ENCODE results near the gene AATF. TPM values are rescaled to one million over a fixed set of nuclear protein-coding genes. Genes with fewer than 3 reads are reported as not detected.

The AATF gene
- total RNA-seq, 1 donor from 2014 or later = 14.0 TPM

DNA sequence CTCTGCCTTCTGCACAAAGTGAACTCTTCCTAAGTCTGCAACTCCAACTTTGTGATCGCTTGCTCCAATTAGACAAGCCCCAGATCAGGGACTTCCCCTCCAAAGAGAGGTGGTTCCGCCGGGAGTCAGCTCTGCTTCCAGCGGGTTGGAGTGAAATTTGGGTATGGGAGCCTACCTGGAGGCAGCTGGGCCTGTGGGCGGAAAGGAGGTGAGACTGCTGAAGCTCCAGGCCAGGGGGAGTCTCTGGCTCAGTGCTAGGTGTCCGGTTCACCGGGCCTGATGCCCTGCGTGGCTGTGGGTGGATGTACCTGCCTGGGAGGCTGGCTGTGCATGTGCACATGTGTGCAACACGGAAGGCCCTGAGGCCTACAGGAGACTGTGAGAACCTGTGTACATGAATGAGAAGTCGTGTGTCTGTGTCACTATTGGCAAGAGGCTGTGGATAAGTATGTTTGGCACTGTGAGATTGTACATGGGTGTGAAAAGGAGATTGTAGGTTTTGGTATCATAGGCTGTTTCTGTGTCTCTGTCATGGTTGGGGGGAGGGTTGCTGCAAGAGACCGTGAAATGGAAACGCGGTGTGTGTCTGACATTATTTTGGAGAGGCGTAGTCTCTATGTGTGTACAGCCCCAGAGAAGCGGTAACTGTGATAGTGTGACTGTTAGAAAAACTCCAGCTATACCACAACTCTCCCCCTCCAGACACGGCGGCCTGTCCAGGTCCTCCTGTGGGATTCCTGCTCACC is 7.3 kb upstream of the AATF start:
- DNase-seq (ENCODE audit: low spot score) = no peak

DNA sequence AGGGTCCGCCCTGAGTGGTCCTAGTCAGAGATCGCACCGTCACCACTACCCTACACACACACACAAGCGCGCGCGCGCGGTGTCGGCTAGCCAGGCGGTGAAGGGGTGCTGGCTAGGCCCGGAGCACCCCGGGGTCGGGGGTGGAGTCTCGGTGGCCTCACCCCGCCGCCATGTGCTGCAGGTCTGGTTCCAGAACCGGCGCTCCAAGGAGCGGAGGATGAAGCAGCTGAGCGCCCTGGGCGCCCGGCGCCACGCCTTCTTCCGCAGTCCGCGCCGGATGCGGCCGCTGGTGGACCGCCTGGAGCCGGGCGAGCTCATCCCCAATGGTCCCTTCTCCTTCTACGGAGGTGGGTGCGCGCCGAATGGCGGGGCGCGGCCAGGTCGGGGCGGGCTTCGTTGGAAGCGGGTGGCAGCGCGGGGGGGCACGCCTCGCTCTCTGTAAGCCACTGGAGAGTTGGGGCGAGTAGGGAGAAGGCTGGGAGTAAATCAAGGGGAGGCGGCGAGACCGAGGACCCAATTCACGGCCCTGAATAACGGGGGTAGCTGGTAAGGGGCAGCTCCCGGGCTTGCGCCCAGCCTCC is 6.6 kb upstream of the AATF start:
- no peak for DNase-seq (ENCODE audit: low spot score)

DNA sequence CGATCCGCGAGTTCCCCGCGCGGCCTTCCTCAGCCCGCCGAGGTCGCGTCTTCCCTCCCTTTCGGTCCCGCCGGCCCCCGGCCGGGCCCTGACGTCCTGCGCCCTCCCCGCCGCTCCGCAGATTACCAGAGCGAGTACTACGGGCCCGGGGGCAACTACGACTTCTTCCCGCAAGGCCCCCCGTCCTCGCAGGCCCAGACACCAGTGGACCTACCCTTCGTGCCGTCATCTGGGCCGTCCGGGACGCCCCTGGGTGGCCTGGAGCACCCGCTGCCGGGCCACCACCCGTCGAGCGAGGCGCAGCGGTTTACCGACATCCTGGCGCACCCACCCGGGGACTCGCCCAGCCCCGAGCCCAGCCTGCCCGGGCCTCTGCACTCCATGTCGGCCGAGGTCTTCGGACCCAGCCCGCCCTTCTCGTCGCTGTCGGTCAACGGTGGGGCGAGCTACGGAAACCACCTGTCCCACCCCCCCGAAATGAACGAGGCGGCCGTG is 6.1 kb upstream of the AATF start:
- DNase-seq (ENCODE audit: low spot score) = no peak

DNA sequence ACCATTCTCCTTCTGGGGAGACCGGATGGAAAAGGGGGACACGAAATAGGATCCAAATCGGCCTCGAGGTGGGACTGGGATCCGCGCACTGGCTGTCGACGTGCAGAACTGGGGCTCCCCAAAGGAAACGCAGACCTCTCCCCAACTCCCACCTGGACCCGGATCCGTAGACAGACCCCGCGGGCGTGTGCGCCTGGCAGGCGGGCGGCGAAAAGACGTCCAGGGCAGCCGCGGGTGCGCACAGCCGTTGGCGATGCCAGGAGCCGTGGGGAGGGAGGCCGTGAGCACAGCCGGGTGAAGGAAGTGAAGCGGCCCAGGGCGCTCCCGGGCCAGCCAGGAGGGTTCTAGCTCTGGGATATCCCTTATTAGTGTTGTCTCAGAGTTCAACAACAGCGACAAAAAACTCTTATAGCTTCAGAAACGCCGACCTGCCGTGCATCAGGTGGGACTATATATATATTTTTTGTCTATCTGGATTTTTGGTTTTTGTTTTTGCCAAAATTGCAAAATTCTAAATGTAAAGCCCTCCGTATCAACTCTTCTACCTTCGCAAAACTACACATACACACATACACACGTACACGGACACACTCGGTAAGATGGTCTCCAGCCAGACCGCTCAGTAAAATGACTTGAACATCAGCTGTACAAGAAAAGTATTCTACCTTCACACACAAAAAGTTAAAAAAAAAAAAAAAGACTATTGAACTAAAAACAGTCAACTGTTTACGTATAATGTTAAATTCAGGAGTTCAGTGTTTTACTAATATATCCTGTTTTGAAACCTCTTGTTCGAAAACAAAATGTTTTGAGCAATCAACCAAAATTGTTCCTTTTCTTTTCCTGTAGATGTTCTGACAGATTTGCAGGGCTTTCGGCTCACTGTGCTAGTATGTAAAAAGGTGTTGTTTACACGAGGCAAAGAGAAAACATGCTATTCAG is 5.2 kb upstream of the AATF start:
- DNase-seq (ENCODE audit: low spot score) = no peak

DNA sequence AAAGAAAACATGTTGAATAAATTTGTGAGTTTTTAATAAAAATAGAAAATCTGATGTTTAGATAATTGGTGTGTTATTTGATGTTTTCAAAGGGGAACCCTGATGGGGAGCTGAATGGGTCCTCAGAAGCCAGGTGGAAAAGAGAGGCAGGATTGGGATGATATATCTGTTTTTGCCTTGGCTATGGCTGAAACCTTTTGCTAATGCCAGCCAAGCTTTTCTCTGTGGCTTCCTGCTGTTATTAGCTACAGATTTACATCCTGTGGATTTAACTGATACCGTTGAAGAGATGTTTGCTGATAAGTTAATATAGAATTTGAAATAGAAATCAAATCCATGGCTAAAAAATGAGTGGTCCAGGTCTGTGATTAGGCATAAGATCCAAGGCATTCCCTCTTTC is 4.2 kb upstream of the AATF start:
- DNase-seq (ENCODE audit: low spot score) = no peak

DNA sequence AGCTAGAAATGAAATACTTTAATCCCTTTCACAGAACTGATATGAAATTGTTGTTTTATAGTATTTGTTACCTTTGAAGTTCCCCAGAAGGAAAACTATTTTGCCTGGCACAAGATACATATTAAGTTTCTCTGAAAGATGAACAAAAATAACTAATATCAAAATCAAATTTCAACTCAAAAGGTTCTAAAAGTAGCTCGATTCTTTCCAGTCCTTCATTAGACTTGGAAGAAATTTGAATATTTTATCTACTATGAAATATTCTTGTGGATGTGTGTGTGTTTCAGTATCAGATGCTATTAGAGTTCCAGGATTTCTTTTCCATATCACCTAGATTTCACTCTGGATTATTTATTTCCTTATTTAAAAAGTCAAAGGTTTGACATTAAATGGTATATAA is 3.6 kb upstream of the AATF start:
- DNase-seq (ENCODE audit: low spot score) = no peak

DNA sequence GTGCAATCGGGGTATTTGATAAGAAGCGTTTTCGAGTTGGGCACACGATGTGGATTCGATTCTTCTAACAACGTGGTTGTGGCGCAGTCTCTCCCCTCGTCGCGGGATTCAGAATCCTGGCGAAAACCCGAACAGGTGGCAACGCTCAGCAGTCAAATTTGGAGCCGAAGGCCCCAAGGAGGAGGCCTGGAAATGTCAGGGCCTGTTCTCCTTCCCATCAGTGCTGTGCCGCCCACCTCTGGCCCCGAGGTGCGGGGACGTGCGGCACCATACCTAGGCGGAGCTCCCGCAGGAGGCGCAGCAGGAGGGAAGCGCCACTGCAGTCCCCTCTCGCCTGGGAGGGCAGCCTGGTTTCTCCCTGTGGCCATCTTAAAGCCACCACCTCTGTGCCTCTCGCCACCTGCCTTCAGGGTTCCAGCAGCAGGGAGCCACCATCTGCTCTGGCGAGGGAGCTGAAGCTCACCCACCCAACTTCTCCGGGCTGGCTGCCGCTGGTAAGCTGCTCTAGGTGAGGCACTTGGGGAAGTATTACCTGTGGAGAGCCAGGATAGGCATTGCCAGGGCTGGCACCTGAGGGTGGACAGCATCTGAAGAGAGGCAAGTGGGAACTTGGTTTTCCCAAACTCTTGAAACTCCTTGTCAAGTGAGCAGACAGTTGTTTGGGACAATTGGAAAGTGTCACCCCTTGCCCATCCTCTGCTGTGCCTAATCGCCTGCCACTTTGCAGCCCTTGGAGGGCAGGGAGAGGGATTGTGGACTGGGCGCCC is 2.6 kb upstream of the AATF start:
- no peak for DNase-seq (ENCODE audit: low spot score)

DNA sequence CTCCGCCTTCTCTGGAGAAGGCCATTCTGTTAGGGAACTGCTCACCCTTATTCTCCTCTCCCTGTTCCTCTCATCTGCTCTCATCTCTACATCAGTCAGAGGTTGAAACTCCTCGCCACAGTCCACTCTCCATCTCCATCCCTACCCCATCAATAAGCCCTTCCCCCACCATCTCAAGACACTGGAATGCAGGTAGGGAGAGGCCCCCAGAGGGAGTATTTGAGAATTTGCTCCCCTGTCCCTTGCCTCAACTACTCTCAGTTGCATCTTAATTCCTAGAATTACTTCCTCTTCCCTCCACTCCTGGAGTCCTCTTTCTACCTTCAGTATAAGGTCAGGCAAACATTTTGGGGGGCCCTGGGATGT is 2.0 kb upstream of the AATF start:
- DNase-seq (ENCODE audit: low spot score) = no peak

DNA sequence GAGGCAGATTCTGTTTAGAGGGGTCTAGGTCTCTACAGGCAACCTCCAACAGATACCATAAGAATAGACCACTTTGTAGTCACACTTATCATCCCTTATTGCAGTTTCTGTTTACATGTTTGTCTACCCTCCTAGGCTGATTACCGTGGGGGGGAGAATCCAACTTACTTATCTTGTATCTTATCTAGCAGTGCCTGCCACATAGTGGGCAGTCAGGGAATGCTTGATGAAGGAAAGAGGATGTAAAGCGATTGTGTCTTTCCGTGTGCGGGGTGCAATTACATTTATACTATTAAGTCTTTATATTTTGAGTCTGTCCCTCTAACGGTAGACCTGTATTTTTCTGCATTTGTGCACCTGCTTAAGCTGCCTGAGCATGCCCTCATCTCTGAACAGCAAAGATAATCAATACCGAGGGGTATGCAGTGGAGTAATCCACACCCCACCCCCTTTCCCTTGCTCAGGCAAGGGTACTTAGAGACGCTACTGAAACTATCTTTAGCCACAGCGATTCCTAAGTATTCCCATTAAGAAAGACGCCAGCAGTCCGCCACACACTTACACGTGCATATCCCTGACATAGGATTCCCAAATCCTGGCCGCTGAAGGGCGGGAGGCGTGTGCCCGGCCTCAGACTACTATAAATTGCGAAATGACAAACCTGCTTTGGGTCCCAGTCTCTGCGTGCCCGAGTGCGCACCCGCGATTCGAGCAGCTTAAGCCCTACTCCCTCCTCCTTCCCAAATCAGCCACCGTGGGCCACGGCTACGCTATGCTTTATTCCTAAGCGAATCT is 635 bp upstream of the AATF start:
- no peak for DNase-seq (ENCODE audit: low spot score)

DNA sequence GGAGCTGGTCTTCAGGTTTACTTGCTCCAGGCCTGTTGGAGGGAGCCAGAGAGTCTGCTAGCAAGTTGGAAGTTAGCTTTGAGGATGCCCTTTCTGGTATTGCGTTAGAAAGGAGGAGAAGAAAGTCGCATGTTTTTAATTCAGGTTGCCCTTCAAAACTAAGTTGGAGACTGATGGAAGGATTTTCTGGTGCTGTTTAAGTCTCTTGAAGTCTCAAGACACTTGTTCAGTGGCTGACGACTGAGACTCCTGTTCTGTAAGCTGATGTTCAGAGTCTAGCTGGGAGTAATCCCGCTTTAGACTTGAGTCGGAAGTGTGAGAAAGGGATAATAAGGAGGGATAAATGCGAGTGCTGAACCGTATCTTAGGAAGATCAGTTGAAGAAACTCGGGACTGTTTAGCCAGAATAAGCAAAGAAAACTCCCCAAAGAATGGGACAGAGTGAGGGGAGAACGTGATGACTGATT is 740 bp downstream of the AATF start:
- no peak for DNase-seq (ENCODE audit: low spot score)

DNA sequence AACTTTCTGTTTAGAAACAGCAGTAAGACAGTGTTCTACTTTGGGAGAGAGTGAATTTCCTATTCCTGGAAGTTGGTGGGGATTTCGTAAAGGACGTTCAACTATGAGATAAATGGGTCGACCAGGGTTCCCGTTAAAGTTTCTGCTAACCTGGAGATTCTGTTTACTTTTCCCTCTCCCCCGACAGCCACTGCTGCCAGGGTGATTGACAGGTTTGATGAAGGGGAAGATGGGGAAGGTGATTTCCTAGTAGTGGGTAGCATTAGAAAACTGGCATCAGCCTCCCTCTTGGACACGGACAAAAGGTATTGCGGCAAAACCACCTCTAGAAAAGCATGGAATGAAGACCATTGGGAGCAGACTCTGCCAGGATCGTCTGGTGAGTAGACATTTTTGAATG is 1.3 kb downstream of the AATF start:
- no peak for DNase-seq (ENCODE audit: low spot score)

DNA sequence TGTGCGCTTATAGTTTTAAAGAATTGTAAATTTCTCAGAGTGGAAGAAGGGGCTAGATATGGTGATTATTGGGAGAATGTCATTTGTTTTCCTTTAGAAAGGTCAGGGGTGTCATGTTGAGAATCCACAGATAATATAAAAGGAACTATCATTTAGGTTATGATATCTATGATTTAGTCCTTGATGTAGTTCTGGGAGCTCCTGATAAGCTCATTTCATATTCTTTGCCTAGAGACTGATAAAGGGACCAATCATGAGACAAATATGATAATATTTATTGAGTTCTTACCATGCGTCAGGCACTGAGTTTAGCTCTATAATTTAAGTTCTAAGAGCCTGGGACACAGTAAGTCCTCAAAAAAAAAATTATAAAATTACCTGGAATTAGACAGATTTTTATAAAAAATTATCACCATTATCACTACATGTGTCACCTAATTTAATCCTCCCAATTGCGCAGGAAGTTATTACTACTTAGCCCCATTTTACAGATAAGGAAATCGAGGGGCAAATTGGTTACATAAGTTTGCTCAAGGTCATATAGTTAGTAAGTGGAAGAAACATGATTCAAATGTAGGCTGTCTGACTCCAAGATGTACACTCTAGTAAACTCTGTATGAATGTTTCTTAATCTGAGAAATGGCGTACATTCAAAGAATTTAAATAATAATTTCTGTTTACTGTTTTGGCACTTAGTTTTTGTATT is 2.5 kb downstream of the AATF start:
- no peak for DNase-seq (ENCODE audit: low spot score)

DNA sequence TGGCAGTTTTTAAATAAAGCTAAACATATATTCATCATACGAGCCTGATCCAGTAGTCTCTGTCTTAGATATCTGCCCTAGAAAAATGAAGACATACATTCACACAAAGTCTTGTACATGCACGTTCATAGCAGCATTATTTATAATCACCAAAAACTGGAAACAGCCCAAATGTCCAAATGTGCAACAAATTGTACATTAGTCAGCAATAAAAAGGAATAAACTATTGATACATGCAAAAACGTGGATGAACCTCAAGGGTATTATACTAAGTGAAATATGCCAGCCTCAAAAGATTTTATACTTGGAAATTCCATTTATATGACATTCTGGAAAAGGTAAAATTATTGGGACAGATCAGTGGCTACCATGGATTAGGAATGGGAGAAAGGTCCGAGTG is 22.8 kb downstream of the AATF start:
- DNase-seq (ENCODE audit: low spot score) = no peak

DNA sequence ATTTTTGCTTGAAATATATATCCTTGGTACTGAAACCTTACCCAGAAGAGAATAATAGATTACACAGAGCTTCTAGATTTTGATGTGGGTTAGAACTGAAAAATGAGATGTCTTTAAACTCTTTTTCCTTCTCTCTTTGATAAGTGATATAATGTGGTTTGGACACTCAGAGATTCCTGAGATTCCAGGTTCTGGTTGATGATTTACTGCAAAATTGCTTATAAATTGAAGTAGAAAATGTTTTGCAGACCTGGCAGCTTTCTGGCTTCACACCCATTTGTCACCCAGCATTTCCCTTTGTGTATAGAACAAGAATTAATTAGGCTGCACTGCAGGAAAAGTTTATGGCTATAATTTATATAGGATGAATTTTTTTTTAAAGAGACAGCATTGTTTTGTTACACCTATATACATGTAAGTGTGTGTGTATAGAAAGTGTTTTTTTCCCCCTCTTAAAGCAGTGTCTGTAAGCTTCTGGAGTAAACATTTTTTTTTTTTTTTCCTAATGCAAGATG is 23.5 kb downstream of the AATF start:
- no peak for DNase-seq (ENCODE audit: low spot score)

DNA sequence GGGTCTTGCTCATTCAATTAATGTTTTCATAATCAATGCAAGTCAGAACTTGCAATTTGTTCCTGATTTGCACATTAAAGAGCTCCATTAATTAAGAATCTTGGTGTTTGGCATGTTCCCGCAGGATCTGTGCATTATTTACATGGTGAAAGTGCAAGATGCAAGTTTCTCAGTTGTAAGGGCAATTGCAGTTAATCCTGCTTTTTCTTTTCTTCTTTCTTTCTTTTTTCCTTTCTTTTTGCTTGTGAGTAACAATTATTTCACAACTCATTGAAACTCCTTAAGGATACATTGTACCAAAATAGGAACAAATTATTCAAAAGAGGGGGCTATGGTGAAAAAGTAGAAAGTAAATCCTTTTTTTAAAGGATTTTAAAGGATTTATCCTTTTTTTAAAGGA is 24.2 kb downstream of the AATF start:
- DNase-seq (ENCODE audit: low spot score) = no peak

DNA sequence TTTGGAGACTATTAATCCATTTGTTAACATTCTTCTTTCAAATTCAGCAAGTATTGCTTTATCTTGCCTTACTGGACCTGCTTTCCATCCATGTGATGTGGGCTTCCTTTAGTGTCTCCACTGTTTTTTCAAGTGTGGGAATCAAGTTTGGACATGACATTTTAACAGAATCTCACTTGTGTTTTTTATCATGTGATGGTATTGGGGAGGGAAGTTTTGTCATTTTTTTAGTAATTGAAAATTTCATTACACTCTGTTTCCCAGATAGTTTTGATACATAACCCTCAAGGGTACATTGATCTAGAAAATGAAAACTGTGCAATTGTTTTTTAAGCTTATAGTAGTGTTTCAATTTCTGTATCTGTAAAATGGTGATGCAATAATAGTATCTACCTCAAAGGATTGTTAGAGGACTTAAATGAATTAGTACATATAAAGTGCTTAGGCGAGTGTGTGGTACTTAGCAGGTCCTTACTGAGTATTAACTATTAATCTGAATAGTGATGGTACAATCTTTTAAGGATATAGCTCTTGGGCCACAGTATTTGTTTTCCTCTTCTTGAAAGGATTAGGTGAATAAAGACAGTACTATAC is 27.3 kb downstream of the AATF start:
- DNase-seq (ENCODE audit: low spot score) = no peak

DNA sequence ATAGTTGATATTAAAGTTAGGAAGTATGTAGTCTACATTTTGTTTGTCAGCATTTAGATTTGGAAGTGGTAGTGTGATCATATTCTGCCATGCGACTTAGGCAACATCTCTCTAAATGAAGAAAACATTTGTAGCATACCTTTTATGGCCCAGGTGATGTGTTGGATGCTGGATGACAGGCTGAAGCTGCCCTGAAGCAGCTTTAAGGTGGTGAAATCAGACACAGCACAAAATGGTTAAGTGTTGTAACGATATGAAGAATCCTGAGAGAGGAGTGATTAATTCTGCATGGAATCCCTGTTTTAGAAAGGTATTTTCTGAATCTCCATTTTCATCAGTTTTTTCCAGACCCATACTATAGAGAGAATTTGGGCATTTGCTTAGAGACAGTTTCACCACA is 28.3 kb downstream of the AATF start:
- DNase-seq (ENCODE audit: low spot score) = no peak

DNA sequence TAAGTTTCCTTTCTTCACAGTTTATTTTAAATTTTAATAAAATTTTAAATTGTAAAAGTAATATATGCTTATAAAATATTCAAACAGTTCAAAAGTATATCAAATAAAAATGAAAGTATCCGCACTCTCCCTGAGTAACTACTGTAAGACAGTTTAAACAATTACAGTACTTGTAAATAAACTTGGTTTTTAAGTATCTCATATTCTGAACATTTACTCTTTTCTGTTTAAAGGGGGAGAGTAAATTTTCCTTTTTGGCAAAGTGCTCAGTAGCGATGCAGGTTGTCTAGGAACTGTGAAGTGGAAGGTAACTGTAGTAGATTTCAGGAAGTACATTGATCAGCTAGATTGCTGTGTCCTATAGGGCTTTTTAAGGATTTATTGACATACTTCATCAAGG is 28.8 kb downstream of the AATF start:
- DNase-seq (ENCODE audit: low spot score) = no peak

DNA sequence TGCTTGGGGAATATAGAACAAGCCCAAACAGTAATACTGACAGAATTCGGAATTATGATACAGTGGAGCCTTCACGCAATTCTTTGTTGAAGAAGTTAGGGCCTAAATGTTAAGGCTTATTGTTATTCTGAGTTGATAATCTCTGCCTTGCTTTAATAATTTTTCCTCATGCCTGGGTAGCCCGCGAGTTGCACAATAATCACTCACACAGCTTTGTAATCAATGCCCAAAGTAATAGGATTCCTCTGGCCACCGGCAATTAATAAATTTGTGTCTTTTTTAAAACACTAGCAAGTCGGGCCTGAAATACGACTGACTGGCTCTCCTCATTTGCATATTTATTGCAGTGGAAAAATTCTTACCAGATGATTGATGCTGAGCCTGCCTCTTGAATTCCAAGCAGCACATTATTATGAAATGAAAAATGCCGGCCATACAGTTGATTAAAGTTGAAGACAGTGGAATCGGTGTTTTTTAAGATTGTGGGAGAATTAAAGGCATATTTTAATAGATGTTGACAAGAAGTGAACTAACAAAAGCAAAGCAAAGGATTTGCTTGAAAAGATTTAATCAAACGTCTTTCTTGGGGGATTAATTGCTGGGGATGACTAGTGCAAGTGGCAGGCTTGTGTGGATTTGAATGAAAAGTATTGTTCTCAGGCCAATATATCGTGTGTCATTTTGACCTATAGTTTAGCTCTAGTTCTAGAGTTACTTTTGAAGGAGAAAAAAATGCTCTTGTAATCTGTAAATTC is 30.2 kb downstream of the AATF start:
- DNase-seq (ENCODE audit: low spot score) = no peak

Data from umbilical cord (tissue), 2 donors.